Activated naive CD4-positive, alpha-beta T cell treated with anti-CD3 and anti-CD28 coated beads, Interleukin-2, amount 50 U/mL, for 16 hours (primary cell): ENCODE measurements around the gene TLDC2.
"Not testable (repeated sequence)": the region's sequence is repeated elsewhere in the genome, so short reads cannot be mapped to it uniquely, and the experiment has no call there.

Experiments used
- DNase-seq: peaks from one replicate; pipeline ENCODE4 v3.0.0-alpha.2; 2020

The TLDC2 gene

DNA sequence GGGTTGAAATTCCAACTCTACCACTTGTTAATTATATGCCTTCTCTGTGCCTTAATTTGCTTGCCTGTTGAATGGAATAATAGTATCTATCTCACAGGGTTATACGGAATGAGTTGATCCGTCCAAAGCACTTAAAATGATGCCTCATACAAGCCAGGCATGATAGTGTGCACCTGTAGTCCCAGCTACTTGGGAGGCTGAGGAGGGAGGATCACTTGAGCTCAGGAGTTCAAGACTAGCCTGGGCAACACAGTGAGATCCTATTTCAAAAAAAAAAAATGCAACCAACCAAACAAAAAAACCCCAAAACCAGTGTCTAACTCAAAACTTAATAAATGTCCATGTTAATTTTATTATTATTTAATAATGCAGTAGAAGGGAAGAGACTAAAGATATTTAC lies 40.3 kb downstream of the TLDC2 start:
- DNase-seq, result no peak

DNA sequence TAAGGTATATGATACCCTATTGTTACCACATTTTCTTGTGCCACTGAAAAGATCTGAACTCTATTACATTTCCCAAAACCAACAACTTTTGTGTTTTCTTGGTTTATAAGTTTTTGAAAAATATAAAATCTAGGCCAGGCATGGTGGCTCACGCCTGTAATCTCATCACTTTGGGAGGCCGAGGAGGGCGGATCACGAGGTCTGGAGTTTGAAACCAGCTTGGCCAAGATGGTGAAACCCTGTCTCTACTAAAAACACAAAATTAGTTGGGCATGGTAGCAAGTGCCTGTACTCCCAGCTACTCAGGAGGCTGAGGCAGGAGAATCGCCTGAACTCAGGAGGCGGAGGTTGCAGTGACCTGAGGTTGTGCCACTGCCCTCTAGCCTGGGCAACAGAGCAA lies 41.3 kb downstream of the TLDC2 start:
- DNase-seq, result no peak

DNA sequence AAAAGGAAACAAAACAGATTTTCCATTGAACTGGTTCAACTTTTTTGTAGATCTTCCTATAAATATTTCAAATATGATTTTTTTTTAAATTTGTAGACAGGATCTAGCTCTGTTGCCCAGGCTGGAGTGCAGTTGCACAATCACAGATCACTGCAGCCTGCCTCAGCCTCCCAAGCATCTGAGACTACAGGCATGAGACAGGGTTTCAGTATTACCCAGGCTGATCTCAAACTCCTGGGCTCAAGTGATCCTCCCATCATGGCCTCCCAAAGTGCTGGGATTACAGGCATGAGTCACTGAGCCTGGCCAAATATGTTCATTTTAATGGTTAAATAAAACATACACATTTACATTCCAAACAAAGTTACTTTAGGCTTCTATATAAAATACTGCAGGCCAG lies 42.0 kb downstream of the TLDC2 start:
- DNase-seq, result no peak

DNA sequence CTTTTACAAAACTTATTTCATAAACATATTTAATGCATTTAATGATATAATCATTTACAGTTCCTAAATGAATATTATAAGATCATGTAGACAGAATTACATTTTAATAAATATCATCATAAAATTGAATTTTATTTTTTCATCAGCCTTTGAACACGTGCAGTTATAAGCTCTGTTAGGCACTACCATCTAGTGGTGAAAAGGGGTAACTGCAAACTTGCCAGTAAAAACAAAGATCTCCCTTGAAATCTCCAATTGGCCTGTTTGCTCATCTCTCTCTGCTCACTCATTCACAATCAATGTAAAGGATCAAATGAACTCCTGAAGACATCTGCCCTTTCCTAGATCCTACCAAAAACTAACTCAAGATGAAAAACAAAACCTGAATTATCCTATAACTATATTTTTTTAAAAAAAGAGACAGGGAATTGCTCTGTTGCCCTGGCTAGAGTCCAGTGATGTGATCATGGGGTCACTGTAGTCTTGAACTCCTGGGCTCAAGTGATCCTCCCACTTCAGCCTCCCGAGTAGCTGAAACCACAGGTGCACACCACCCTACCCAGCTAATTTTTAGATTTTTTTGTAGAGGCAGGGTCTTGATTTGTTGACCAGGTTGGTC lies 43.9 kb downstream of the TLDC2 start:
- no peak for DNase-seq

DNA sequence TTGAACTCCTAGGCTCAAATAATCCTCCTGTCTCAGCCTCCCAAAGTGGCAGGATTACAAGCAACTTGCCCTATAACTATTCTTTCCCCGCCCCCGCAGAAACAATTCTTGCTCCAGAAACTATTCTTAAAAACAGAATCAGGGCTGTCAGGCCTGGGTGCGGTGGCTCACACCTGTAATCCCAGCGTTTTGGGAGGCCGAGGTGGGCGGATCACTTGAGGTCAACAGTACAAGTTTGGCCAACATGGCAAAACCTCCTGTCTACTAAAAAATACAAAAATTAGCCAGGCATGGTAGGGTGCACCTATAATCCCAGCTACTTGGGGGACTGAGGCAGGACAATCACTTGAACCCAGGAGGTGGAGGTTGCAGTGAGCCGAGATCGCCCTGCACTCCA lies 44.4 kb downstream of the TLDC2 start:
- DNase-seq, result no peak

DNA sequence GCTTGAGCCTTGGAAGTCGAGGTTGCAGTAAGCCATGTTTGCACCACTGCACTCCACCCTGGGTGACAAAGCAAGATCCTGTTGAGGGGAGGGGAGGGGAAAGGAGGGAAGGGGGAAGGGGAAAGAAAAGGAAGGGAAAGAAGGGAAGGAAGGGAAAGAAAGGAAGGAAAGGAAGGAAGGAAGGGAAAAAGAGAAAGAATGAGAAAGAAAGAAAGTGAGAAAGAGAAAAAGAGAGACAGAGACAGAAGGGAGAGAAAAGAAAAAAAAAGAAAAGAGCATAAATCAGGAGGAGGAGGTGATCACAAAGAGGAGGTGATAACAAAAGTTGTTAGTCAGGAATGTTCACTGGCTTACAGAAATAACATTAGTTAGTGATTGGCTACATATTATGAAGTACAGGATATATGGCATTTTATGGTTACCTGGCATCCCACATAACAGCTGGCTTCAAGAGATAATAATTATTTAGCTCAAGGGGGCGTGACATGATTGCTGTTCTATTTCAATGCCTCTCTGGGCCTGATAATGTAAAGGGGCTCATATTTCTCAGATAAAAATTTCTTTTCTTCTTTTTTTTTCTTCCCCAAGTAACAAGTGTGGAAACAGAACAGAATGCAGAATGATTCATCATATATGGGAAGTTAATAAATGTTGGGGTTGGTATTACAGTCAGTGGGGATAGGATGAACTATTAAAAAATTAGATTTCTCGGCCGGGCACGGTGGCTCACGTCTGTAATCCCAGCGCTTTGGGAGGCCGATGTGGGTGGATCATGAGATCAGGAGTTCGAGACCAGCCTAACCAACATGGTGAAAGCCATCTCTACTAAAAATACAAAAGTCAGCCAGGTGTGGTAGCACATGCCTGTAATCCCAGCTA lies 48.5 kb downstream of the TLDC2 start:
- DNase-seq, result no peak

DNA sequence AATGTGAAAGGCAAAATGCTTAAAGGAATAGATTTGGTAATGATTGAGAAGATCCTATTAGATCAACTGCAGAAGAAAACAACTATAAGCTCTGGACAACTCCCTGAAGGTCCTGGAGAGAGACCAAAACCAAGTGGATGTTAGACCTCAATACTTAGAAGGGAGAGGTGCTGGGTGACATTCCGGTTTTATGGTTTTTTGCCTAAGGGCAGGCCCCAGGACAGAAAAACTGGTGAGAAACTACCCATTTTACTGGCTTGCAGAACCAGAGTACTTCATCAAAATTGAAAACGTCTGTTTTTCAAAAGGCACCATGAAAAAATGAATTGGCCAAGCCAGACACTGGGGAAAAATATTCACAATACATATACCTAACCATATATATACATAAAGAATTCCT lies 49.3 kb downstream of the TLDC2 start:
- no peak for DNase-seq

DNA sequence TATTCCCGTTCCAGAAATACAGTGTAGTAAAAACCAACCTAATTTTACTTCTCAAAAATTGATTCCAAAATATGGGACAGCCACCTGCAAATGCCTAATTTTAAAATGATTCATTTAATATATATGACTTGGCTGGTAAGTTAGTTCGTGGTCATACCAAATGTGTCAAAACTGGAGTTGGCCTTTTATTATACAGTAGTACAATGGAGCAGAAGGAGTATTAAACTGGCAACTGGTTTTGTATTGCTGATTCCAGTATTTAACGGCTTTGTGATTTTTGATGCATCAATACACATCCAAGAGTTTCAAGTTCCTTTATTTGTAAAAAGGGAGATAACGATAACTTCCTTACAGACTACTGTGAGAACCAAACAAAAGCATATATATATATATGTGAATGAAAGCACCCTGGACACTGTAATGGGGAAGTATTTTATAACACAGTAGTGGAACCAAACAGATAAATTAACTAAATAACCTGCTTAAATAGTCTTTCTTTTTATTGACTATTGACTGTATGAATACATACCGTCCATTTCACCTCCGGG lies 50.8 kb downstream of the TLDC2 start:
- DNase-seq, result no peak

DNA sequence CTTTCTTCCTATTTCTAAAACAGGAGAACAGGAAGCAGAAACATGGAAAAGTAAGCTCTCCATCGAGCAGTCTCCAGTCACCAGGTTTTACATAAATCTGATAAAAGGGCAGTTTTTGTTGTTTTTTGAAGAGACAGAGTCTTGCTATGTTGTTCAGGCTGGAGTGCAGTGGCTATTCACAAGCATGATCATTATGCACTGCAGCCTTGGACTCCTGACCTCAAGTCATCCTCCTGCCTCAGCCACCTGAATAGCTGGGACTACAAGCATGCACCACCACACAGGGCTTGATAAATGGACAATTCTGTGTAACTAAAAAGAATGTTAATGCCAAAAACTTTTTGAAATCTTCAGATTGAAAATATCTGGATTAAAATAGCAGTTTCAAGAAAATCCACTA lies 51.8 kb downstream of the TLDC2 start:
- DNase-seq, result no peak

DNA sequence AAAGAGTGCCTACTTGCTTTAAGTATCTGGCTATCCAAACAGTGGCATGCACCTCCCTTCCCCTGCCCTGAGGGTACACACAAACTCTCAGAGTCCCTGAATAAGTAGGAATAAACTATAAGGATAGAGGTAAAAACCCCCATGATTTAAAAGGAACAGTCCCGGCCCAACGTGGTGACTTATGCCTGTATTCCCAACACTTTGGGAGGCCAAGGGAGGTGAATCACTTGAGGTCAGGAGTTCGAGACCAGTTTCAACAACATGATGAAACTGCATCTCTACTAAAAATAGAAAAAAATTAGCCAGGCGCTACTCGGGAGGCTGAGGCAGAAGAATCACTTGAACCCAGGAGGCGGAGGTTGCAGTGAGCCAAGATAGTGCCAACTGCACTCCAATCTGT lies 53.4 kb downstream of the TLDC2 start:
- DNase-seq, result no peak

DNA sequence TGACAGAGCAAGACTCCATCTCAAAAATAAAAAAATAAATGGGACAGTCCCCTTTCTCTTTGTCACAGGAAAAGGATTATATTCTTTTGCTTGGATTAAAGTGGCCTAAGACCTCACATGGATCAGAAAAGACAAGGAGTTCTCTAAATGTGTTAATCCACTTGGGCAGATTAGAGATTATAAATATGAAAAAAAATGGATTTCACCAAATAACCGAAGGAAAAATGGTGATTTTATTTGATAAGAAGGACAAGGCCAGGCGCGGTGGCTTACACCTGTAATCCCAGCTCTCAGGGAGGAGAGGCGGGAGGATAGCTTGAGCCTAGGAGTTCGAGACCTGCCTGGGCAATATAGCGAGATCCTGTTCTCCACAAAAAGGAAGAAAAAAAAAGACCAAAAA lies 53.8 kb downstream of the TLDC2 start:
- no peak for DNase-seq

DNA sequence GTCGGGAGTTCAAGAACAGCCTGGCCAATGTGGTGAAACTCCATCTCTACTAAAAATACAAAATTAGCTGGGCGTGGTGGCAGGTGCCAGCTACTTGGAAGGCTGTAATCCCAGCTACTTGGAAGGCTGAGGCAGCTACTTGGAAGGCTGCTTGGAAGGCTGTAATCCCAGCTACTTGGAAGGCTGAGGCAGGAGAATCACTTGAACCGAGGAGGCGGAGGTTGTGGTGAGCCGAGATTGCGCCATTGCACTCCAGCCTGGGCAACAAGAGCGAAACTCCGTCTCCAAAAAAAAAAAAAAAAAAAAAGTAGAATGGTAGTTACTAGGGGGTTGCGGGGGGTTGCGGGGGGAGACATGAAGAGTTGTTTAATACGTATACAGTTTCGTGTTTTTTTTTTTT lies 56.1 kb downstream of the TLDC2 start:
- not testable (repeated sequence) for DNase-seq

DNA sequence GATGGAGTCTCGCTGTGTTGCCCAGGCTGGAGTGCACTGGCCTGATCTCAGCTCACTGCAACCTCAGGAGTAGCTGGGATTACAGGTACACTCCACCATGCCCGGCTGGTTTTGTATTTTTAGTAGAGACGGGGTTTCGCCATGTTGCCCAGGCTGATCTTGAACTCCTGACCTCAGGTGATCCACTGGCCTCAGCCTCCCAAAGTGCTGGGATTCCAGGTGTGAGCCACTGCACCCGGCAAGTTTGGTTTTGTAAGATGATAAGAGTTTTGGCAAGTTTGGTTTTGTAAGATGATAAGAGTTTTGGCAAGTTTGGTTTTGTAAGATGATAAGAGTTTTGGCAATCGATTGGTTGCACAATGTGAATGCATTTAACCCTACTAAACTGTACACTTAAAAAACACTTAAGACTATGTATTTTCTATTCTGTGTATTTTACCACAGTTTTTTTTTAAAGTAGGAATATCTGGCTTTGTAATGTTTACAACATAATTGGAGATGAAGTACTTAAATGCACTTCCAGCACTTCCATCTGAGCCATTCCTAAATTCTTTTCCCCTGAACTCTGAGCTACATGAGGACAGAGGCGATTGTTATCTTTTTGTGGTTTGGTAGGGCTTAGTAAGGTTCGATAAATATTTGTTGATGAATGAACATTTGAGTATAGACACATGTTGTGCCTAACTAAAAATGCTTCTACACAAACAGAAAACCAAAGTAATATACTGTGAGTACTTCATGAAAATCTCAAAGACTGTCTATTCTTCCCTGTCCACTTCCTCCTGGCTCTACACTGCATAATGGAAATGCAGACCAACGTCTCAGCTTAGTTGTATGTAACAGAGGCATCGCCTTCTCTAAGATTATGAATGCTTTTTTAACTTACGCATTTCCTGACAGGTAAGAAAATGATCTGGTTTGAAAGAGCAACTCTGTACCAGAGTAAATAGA lies 56.8 kb downstream of the TLDC2 start:
- DNase-seq, result no peak

DNA sequence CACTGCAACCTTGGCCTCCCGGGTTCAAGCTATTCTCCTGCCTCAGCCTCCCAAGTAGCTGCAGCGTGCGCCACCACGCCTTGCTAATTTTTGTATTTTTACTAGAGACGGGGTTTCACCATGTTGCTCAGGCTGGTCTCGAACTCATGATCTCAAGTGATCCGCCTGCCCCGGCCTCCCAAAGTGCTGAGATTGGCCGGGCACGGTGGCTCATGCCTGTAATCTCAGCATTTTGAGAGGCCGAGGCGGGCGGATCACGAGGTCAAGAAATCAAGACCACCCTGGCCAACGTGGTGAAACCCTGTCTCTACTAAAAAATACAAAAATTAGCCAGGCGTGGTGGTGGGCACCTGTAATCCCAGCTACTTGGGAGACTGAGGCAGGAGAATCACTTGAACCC lies 57.6 kb downstream of the TLDC2 start:
- not testable (repeated sequence) for DNase-seq

DNA sequence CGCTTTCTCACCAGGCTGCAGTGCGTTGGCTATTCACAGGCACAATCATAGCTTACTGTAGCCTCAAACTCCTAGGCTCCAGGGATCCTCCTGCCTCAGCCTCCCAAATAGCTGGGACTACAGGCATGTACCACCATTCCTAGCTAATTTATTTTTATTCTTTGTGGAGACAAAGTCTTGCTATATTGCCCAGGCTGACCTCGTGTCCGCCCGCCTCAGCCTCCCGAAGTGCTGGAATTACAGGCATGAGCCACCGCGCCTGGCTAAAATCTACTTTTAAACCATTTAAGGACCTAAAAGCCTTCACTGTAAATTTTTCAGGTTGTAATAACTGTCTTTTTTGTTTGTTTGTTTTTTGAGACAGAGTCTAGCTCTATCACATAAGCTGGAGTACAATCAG lies 60.4 kb downstream of the TLDC2 start:
- DNase-seq, result no peak

DNA sequence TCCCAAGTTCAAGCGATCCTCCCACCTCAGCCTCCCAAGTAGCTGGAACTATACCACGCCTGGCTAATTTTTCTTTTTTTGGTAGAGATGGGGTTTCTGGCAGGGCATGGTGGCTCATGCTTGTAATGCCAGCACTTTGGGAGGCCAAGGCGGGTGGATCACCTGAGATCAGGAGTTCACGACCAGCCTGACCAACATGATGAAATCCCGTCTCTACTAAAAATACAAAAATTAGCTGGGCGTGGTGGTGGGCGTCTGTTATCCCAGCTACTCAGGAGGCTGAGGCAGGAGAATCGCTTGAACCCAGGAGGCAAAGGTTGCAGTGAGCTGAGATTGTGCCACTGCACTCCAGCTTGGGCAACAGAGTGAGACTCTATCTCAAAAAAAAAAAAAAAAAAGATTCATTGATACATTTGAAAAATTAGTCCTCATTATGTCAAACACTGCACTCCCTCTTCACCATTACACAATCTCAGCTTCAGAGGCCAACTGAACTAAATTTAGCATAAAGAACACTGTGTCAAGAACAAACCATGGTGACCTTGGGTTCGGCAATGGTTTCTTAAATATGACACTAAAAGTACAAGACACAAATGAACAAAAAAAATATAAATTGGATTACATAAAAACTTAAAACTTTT lies 60.9 kb downstream of the TLDC2 start:
- DNase-seq, result not testable (repeated sequence)

DNA sequence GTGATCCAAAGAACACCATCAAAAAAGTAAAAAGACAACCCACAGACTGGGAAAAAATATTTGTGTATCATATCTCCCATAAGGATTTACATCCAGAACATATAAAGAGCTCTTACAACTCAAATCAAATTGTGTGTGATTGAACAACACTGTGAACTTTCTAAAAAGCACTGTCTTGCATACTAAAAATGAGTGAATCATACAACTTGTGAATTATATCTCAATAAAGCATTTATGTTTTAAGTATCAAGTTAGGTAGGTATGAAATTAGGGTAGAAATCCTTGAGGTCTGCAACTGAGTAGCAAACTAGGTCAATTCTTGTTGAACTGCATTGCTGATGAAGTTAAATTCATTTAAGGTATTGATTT lies 61.4 kb downstream of the TLDC2 start:
- no peak for DNase-seq

DNA sequence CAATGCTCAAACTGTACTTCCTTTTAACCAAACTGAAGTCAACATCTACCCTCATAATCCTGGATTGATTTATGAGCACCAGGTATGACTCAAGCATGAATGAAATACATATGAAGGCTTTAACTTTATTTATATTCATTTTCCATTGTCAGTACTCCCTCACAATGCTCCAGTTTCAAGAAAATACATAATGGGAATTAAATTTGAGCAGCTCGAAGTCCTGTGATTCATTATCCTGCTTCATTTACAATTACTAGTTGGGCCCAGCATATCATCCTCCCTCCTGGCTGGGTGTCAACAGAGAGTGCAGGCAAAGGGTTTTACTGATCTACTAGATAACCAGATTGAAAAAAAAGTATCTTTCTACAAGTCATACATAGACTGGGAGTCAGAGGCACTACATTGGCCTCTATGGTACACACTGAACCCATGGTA lies 65.5 kb downstream of the TLDC2 start:
- DNase-seq, result no peak
